HG03432 (cell line): ENCODE data around the gene NPB.

Experiments
- ATAC-seq: cut with Tn5 transposase; IDR thresholded peaks from one replicate; pipeline ENCODE4 v1.9.1; 2021; ENCODE audit warnings: mild to moderate bottlenecking, moderate library complexity; ENCODE audit not compliant: unreplicated experiment

The NPB gene

GRCh38 chr17:81910840-81911276 is 8.8 kb downstream of the NPB start:
- ATAC-seq: peak; percentile 39

GRCh38 chr17:81911277-81911961 is 9.4 kb downstream of the NPB start, which contains the start of gene PCYT2:
Gene PCYT2 (minus strand): TSS chr17:81911399. CDS start chr17:81911355, 44 bp downstream.
- peak; percentile 72 for ATAC-seq

GRCh38 chr17:81911969-81912368 is 9.9 kb downstream of the NPB start:
- no peak for ATAC-seq

GRCh38 chr17:81912441-81913309 is 10.6 kb downstream of the NPB start:
- ATAC-seq: no peak

- ATAC-seq: no peak
These were observed 11.5 kb downstream of the NPB start for GRCh38 chr17:81913394-81914102.

GRCh38 chr17:81914103-81914850 is 12.2 kb downstream of the NPB start:
- ATAC-seq: no peak

- no peak for ATAC-seq
These were observed 13.3 kb downstream of the NPB start for GRCh38 chr17:81915331-81915730.

- no peak for ATAC-seq
These were observed 14.4 kb downstream of the NPB start for GRCh38 chr17:81916234-81917001.

- peak; percentile 59 for ATAC-seq
These were observed 15.7 kb downstream of the NPB start, which contains the start of gene SIRT7 for GRCh38 chr17:81917565-81918332. Gene SIRT7 (minus strand): TSS chr17:81918176. CDS start chr17:81918131, 45 bp downstream.

- ATAC-seq: peak; percentile 8
These were observed 16.3 kb downstream of the NPB start for GRCh38 chr17:81918333-81918669.

GRCh38 chr17:81918832-81919545 is 17.0 kb downstream of the NPB start:
- ATAC-seq: no peak

GRCh38 chr17:81920612-81921536 is 18.8 kb downstream of the NPB start:
- ATAC-seq: no peak

- no peak for ATAC-seq
These were observed 19.5 kb downstream of the NPB start for GRCh38 chr17:81921537-81921862.

- ATAC-seq: no peak
These were observed 20.0 kb downstream of the NPB start for GRCh38 chr17:81921996-81922565.

- no peak for ATAC-seq
These were observed 20.7 kb downstream of the NPB start for GRCh38 chr17:81922566-81923301.
